OCI-LY3 (cell line): ENCODE results near the gene PPP1R3G.

Experiments
- H2AFZ ChIP-seq: fragments of 200-600, 300-600 bp; shearing (Covaris generic); 2 replicates; pipeline ENCODE4 v1.6.0; 2014; ENCODE audit warnings: antibody characterized with exemption, low read depth, low read length
- H3K27ac ChIP-seq: fragments of 200-600, 300-600 bp; sonication (generic); 2 replicates; pipeline ENCODE4 v1.5.1; 2014; ENCODE audit warnings: mild to moderate bottlenecking, low read length, moderate library complexity, mixed read lengths
- H3K27me3 ChIP-seq: fragments of 200-600, 300-600 bp; sonication (generic); 2 replicates; pipeline ENCODE4 v1.6.1; 2014; ENCODE audit warnings: low read depth, low read length, mixed read lengths
- H3K36me3 ChIP-seq: fragments of 200-600, 300-600 bp; sonication (generic); replicated peaks from 2 replicates; pipeline ENCODE3; 2014; ENCODE audit warnings: low read depth, low read length, mixed read lengths
- H3K4me1 ChIP-seq: fragments of 300-600, 200-600 bp; sonication (generic); 2 replicates; pipeline ENCODE4 v1.6.1; 2014; ENCODE audit warnings: low read length, mixed read lengths
- H3K4me2 ChIP-seq: fragments of 200-600, 300-600 bp; sonication (generic); 2 replicates; pipeline ENCODE4 v1.6.1; 2014; ENCODE audit warnings: low read length, mixed read lengths
- H3K4me3 ChIP-seq: fragments of 300-600, 200-600 bp; sonication (generic); 2 replicates; pipeline ENCODE4 v1.5.1; 2014; ENCODE audit warnings: antibody characterized with exemption, mild to moderate bottlenecking, low read length, moderate library complexity
- H3K79me2 ChIP-seq: fragments of 300-600, 200-600 bp; shearing (Covaris generic); 2 replicates; pipeline ENCODE4 v1.6.1; 2014; ENCODE audit warnings: mild to moderate bottlenecking, low read length, mixed read lengths
- H3K9ac ChIP-seq: fragments of 300-600, 200-600 bp; shearing (Covaris generic); 2 replicates; pipeline ENCODE4 v1.6.0; 2014; ENCODE audit warnings: mild to moderate bottlenecking, low read length, moderate library complexity
- H3K9me3 ChIP-seq: fragments of 200-600, 300-600 bp; shearing (Covaris generic); 2 replicates; pipeline ENCODE4 v1.6.1; 2014; ENCODE audit warnings: low read length, mixed read lengths; ENCODE audit not compliant: insufficient read depth
- H4K20me1 ChIP-seq: fragments of 200-600, 300-600 bp; sonication (generic); 2 replicates; pipeline ENCODE4 v1.6.1; 2016; ENCODE audit warnings: low read length, mixed read lengths; ENCODE audit not compliant: insufficient read depth
- CTCF ChIP-seq: fragments of 200-600, 300-600 bp; sonication (generic); IDR thresholded peaks from 2 replicates; pipeline ENCODE4 v1.5.1; 2014; ENCODE audit warnings: antibody characterized with exemption, low read length, low read depth
- EZH2phosphoT487 ChIP-seq: fragments of 200-600 bp; shearing (Covaris generic); IDR thresholded peaks from 2 replicates; pipeline ENCODE4 v1.6.1; 2018; ENCODE audit warnings: antibody characterized with exemption, mixed run types, low read depth

PPP1R3G gene

GRCh38 chr6:5098501-5099270 lies 13.5 kb downstream of the PPP1R3G start:
- Histone ChIP-seq H3K36me3 (no peaks in the 10 kb centered on the region), H3K4me2 (no peak overlapping the region), H4K20me1 (no peaks in the 10 kb centered on the region), H3K79me2 (no peaks in the 10 kb centered on the region), H3K27me3 (no peaks in the 10 kb centered on the region), H3K4me3 (no peak overlapping the region), H3K4me1 (no peaks in the 10 kb centered on the region), H3K27ac (no peak overlapping the region), H3K9ac (no peak overlapping the region), H2AFZ (no peak overlapping the region), H3K9me3 (no peaks in the 10 kb centered on the region)
- TF ChIP-seq CTCF = no peak
- no peak for TF ChIP-seq EZH2phosphoT487

- no peaks in the 10 kb centered on the region for H3K27me3 ChIP-seq
- no peak overlapping the region for H3K27ac ChIP-seq
- no peak overlapping the region for H3K4me3 ChIP-seq
- no peaks in the 10 kb centered on the region for H3K36me3 ChIP-seq
- no peaks in the 10 kb centered on the region for H3K79me2 ChIP-seq
- no peak overlapping the region for H3K4me2 ChIP-seq
- H3K9ac ChIP-seq = no peak overlapping the region
- no peak overlapping the region for H2AFZ ChIP-seq
- H3K4me1 ChIP-seq = no peaks in the 10 kb centered on the region
- H4K20me1 ChIP-seq = no peaks in the 10 kb centered on the region
- TF ChIP-seq CTCF = no peak
- no peak for TF ChIP-seq EZH2phosphoT487
- no peaks in the 10 kb centered on the region for H3K9me3 ChIP-seq
These were observed 14.4 kb downstream of the PPP1R3G start for GRCh38 chr6:5099537-5099936.

- TF ChIP-seq CTCF (no peak), EZH2phosphoT487 (no peak)
- Histone ChIP-seq H3K9ac (no peak overlapping the region), H3K36me3 (no peaks in the 10 kb centered on the region), H2AFZ (no peak overlapping the region), H3K27ac (no peak overlapping the region), H3K27me3 (no peaks in the 10 kb centered on the region), H3K79me2 (no peaks in the 10 kb centered on the region), H3K4me3 (no peak overlapping the region), H4K20me1 (no peaks in the 10 kb centered on the region), H3K4me1 (no peaks in the 10 kb centered on the region), H3K9me3 (no peaks in the 10 kb centered on the region), H3K4me2 (no peak overlapping the region)
These were observed 15.7 kb downstream of the PPP1R3G start for GRCh38 chr6:5100806-5101205.

- Histone ChIP-seq H3K27ac (no peak overlapping the region), H3K27me3 (no peaks in the 10 kb centered on the region), H3K9me3 (no peaks in the 10 kb centered on the region), H2AFZ (no peak overlapping the region), H3K79me2 (no peaks in the 10 kb centered on the region), H4K20me1 (no peaks in the 10 kb centered on the region), H3K4me1 (no peaks in the 10 kb centered on the region), H3K36me3 (no peaks in the 10 kb centered on the region), H3K4me2 (no peak overlapping the region), H3K9ac (no peak overlapping the region), H3K4me3 (no peak overlapping the region)
- TF ChIP-seq CTCF = no peak
These were observed 17.3 kb downstream of the PPP1R3G start for GRCh38 chr6:5102267-5102970.
